ENCODE data around the gene RFT1. TPM values are rescaled to one million over a fixed set of nuclear protein-coding genes. Genes with fewer than 3 reads are reported as not detected.

Gene RFT1
- total and polyA plus RNA-seq, 2 of the 13 experiments (the other 11 are each of a cell fraction or from before 2014, with no cell fraction given) = 23.2 to 37.0 TPM

GRCh38 chr3:53161820-53162671 is 31.8 kb upstream of the RFT1 start (continued):
- 0 out of 2 replicates have a peak, but pooled peaks have one; percentile 37 for TF ChIP-seq ZNF350 (CRISPR knock-in tag; IDR thresholded peaks at IDR 0.05; ENCODE audit: borderline replicate concordance, low read depth)
- peak; percentile 37; the same call in 1 of the 2 replicates for TF ChIP-seq UBTF (CRISPR knock-in tag; IDR thresholded peaks at IDR 0.05)
- TF ChIP-seq KDM5B (CRISPR knock-in tag; IDR thresholded peaks at IDR 0.05; ENCODE audit: borderline replicate concordance) = 0 out of 2 replicates have a peak, but pooled peaks have one; percentile 12
- TF ChIP-seq HDAC1 (CRISPR knock-in tag; IDR thresholded peaks at IDR 0.05) = peak; percentile 42; the same call in 1 of the 2 replicates

- WGBS (ENCODE audit: low lambda C conversion rate) = 3% methylated on average over 8 of the region's 41 CpGs
- H3K79me2 ChIP-seq (ENCODE audit: insufficient read depth, low read length) = peaks cover 19% of the 10 kb centered on the region
- ATAC-seq (no peak), FAIRE-seq (no peak), DNase-seq (ENCODE audit: low spot score) (no peak)
- no peaks in the 10 kb centered on the region for H3K27me3 ChIP-seq (ENCODE audit: control insufficient read depth in 1 of 2, insufficient read depth in 2 of 2, low read length in 2 of 2)
- ChIA-PET CTCF (ENCODE audit: low intra/inter-chr PET ratio, low total read pairs) (no interaction called here), POLR2A (interaction anchor here (1.3 to 3.8 kb wide), 6 partner anchors 9 to 109 kb away, joined by 4 to 137 read pairs (median 24); partner anchors contain the start of gene RFT1)
- no TSS peak for BruUV-seq (replicated peaks)
- H3K4me1 ChIP-seq (ENCODE audit: insufficient read depth, low read length) = peaks cover 67% of the 10 kb centered on the region
- peak overlapping the region; percentile 87 to 97 (median 94); a peak in 5 of 6 replicates for H3K4me3 ChIP-seq (replicated peaks in 1 of 3; ENCODE audit: insufficient read depth in 1 of 3, low read depth in 2 of 3, low read length in 3 of 3)
- H3K9ac ChIP-seq (ENCODE audit: insufficient read depth, low read depth, low read length) = peak overlapping the region; percentile 87
- no peak overlapping the region for H2AFZ ChIP-seq (ENCODE audit: low read length)
- peaks cover 3% of the 10 kb centered on the region for H4K20me1 ChIP-seq (ENCODE audit: insufficient read depth, low read length)
- no peaks in the 10 kb centered on the region for H3K9me3 ChIP-seq (ENCODE audit: low read length)
- intact Hi-C loops (cut with micrococcal nuclease; ENCODE audit: unreplicated experiment) = no loop called here
- peak overlapping the region; percentile 70 for H3K4me2 ChIP-seq (ENCODE audit: low read depth, low read length)
- peak overlapping the region; percentile 45 for H3K27ac ChIP-seq (ENCODE audit: extremely low read length, insufficient read depth, low read length)
- H3K36me3 ChIP-seq (replicated peaks in 1 of 2; ENCODE audit: control insufficient read depth in 1 of 2, insufficient read depth in 2 of 2, low read length in 2 of 2) = peaks cover 4 to 6% of the 10 kb centered on the region in 2 experiments; a peak in 2 of 5 replicates
- in situ Hi-C loops (cut with HindIII; ENCODE audit: extremely low pct_ligation_motif_present, low pct_unique_long_range_greater_than_20kb) = no loop called here
- TF ChIP-seq ATF7-NPFF (CRISPR knock-in tag; IDR thresholded peaks at IDR 0.05; ENCODE audit: low read depth) (0 out of 2 replicates have a peak, but pooled peaks have one; percentile 46), YEATS4 (CRISPR knock-in tag; IDR thresholded peaks at IDR 0.05; ENCODE audit: borderline replicate concordance) (0 out of 2 replicates have a peak, but pooled peaks have one; percentile 13), ZNF263 (CRISPR knock-in tag; IDR thresholded peaks at IDR 0.05) (peak; percentile 8; the same call in 1 of the 2 replicates), CENPT (CRISPR knock-in tag; IDR thresholded peaks at IDR 0.05; ENCODE audit: low read depth) (no peak), ZNF441 (CRISPR knock-in tag; IDR thresholded peaks at IDR 0.05; ENCODE audit: borderline replicate concordance) (0 out of 2 replicates have a peak, but pooled peaks have one; percentile 13), HHEX (CRISPR knock-in tag; IDR thresholded peaks at IDR 0.05) (no peak), SAP130 (CRISPR knock-in tag; IDR thresholded peaks at IDR 0.05; ENCODE audit: low read depth) (0 out of 2 replicates have a peak, but pooled peaks have one; percentile 18), NFAT5 (CRISPR knock-in tag; IDR thresholded peaks at IDR 0.05) (0 out of 2 replicates have a peak, but pooled peaks have one; percentile 13), ZNF225 (CRISPR knock-in tag; IDR thresholded peaks at IDR 0.05) (no peak), HOXA5 (CRISPR knock-in tag; IDR thresholded peaks at IDR 0.05) (0 out of 2 replicates have a peak, but pooled peaks have one; percentile 28)
These were observed 31.2 kb upstream of the RFT1 start for GRCh38 chr3:53161450-53161819.
